ENCODE results near the gene FBXL16.
"Not testable (repeated sequence)": the region's sequence is repeated elsewhere in the genome, so short reads cannot be mapped to it uniquely, and the experiment has no call there.

FBXL16 gene

DNA sequence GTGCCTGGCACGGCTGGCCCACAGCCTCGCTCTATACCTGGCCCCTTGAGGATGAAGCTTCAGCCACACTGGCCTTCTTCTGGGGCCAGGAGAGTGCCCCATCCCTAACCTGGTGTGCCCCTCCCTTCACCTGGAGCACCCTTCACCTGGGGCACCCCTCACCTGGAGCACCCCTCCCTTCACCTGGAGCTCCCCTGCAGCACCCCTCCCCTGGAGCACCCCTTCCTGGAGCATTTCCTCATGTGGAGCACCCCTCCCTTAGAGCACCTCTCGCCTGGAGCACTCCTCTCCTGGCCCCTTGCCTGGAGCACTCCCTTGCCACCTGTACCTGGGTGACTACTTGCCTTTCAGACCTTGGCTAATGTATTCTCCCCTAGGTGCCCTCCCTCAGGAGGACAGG lies 2.4 kb upstream of the FBXL16 start:
- peak in 1 of 3 donors; percentile 14 for DNase-seq

DNA sequence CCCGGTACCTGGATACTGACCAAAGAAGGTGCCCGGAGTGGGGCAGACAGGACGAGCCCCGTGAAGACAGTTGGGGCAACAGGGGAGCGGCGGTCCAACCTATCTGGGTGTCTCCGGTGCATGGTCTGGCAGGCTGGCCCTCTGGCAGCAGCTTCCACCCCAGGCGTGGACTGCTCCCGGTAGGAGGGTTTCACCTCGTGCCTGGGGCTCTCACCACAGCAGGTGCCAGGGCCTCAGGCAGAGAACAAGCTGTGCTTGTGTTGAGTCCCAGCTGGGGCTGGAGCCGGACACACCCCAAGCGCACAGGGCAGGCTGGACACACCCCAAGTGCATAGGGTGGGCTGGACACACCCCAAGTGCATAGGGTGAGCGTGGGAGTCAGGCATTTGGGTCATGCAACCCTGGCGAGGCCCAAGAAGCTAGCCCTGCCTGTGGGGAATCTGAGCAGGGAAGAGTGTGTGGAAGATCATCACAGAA lies 1.5 kb upstream of the FBXL16 start:
- DNase-seq, result peak in 1 of 3 donors; percentile 16

- DNase-seq, result no peak
These were observed 824 bp upstream of the FBXL16 start for GRCh38 chr16:706189-707061.

DNA sequence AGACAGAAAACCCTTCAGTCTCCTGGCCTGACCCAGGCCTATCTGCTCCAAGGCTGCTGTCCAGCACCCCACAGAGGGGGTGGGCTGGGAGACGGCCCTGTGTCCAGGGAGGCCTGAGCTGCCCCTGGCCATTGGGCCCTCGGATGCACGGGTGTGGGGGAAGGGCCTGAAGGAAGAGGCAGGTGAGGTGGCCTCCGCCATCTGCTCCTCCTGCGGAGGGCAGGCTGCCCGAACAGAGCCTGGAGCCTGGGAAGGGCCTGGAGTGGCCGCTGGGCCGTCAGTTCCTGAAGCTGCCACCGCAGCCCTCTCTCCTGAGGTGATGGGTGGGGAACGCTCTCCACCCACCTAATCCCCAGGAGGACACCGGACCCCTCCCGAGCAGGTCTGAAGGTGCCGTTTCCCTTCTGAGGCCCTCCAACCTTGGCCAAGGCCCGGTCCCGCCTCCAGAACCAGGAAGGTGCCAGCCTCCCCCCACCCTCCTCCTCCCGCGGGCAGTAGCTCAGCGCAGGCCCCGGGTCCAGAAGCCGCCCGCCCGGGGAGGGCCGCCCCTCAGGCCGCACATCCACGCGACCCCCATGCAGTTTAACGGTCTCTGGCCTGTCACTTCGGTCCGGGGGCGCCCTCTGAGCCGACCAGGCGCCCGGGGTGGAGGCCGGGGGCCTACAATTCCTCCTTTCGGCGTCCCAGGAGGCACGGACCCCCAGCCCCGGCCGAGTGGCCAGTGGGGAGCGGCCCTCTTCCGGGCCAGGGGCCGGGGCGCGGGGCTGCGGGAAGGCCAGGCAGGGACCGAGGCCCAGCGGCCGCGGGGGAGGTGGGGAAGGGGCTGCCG lies 835 bp downstream of the FBXL16 start:
- no peak for DNase-seq

- DNase-seq, result no peak
These were observed 1.6 kb downstream of the FBXL16 start for GRCh38 chr16:704047-704446.

- no peak for DNase-seq
These were observed 2.2 kb downstream of the FBXL16 start for GRCh38 chr16:703406-703805.

DNA sequence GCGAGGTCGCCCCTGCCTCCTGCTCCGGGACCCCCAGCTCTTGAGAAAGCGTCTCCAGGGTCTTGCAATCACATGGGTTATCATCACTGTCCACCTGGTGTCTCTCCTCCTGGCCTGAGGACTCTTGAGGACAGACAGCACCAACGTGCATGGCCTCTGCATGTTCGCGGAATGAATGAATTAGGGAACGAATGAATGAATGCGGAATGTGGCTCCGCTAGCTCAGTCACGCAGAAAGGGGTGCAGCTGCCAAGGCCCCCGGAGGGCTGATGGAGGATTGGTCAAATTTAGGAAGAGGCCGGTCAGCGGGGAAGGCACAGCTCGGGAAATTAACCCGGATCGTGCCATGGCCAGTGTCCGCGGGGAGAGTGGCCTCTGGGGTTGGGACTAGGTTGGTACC lies 3.3 kb downstream of the FBXL16 start:
- DNase-seq, result no peak

- peak; percentile 25 to 65 (median 40) for DNase-seq
These were observed 4.7 kb downstream of the FBXL16 start for GRCh38 chr16:700684-701584.

GRCh38 chr16:698911-699671 lies 6.5 kb downstream of the FBXL16 start:
- no peak for DNase-seq

DNA sequence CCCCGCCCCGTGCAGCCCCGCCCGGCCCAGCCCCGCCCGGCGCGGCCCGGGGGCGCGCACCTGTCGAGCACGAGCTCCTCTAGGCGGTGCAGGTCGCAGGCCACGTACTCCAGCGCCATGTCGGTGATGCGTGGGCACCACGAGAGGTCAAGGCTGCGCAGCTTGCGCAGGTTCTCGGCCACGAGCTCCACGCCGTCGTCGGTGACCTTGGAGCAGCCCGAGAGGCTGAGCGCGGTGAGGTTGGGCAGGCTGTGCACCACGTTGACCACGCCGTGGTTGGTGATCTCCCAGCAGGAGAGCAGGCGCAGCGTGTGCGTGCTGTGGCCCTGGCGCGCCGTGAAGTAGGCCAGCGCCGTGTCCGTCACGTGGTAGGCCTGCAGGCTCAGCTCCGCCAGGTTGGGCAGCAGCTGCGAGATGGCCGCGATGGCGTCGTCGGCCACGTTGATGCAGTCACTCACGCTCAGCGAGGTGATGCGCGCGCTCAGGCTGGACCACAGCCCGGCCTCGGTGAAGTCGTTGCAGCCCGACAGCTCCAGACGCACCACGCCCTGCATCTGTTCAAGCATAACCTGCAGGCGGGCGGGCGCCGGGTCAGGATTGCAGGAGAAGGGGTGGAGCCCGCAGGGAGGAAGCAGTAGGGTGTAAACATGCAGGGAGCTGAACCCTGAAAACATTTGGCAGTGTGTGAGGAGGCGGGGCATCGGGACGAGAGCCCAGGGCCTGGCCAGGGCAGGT lies 10.1 kb downstream of the FBXL16 start:
- DNase-seq, result peak in 1 of 3 donors; percentile 23

DNA sequence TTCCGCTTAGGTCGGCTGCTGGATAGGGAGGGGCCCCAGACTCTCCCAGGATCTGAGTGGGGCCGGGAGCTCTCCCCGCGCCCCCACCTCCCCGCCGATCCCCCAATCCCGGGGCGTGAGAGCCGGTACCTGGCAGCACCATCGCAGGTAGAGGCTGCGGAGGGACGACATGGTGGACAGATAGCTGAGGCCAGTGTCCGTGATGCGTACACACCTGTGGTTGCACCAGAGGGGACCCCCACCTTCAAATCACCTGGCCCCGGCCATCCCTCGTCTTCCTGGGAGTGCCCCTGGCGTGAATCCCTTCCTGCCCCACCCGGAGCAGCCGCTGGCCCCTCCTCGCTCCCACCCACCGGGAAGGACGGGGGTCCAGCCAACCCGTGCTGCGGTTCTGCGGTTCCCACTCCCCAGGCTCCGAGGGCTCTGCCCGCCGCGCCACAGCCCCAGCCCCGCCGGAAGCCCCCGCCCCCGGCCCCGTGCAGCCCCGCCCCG lies 10.7 kb downstream of the FBXL16 start:
- DNase-seq, result no peak

GRCh38 chr16:694187-694862 lies 11.3 kb downstream of the FBXL16 start:
- DNase-seq, result no peak

- no peak for DNase-seq
These were observed 11.8 kb downstream of the FBXL16 start for GRCh38 chr16:693766-694165.

- no peak for DNase-seq
These were observed 12.2 kb downstream of the FBXL16 start for GRCh38 chr16:693364-693763.

DNA sequence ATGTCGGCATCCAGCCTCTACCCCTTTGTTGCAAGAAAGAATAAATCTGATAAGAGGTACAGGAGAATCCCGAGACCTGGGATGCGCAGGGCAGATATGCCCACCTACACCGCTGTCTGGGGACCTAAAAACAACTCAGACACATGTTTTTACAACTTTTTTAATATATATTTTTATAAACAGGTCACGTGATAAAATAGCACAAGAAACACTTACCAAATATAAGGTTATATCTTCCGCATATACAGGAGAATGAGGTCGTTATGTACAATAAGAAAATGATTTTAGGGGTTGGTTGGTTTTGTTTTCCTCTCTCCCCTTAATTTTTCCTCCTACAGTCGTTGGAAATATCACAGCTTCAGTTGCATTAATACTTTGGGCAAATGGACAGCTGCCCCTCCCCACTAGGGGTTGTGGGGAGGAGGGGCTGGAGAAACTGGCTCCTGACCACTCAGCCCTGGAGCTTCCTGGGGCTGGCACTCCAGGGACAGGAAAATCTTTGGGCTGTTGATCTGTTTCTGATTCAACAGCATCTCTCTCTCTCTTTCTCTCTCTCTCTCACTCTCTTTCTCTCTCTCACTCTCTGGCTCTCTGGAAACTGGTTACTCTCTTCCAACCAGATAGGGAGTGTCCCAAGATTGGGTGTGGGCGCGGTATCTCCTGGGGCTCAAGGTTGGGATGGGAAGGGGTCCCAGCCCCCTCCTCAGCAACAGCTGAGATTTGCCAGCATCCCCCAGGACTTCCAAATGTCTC lies 13.1 kb downstream of the FBXL16 start:
- no peak for DNase-seq

- not testable (repeated sequence) for DNase-seq
These were observed 14.4 kb downstream of the FBXL16 start for GRCh38 chr16:691242-691641.

DNA sequence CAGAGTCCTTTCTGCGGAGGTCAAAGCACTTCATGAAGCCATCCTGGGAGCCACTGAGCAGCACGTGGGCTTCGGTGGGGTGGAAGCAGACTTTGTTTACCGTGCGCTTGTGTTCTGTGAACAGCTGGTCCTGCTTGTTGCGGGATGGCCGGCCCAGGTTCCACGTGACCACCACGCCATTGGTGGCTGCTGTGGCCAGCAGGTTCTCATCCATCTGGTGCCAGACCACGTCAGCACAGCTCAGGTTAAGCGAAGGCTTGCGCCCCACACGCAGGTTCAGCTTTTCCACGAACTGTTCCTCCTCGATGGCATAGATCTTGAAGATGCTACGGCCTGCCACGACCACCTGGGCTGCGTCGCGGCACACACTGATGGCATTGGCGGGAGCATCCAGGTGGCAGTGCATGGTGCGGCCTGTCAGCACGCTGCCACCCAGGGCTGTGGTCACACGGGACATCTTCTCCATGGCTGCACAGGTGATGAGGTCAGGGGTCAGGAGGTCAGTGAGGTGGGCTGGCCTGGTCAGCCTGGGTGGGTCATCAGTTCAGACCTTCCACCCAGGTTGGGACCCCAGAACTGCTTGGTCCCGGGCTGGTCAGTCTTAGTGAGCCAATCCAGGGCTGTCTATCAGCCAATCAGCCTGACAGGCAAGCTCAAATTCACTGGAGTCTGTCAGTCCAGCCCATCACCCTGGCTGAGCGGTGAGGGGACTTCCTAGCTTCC lies 16.3 kb downstream of the FBXL16 start:
- DNase-seq, result no peak

GRCh38 chr16:687499-687898 lies 18.1 kb downstream of the FBXL16 start:
- no peak for DNase-seq
